ENCODE results near the gene UBR2.
"Not testable (repeated sequence)": the region's sequence is repeated elsewhere in the genome, so short reads cannot be mapped to it uniquely, and the experiment has no call there.

UBR2 gene

DNA sequence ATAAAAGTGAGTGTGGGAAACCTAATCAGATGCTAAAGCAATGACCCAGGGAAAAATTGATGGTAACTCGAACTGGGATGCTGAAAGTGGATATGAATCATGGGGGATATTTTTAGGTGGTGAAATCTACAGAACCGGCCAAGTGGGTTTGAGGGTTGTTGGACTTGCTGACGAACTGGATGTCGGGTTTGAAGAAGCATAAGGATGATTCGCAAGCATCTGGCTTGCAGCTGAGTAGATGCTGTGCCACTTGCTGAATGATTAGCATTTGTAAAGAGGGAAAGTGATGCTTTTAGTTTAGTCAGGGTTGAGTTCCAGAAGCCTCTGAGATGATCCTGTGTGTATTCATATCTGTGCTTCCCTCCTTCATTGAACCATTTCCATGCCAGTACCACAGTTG, 54.9 kb downstream of the UBR2 start:
- DNase-seq = no peak

GRCh38 chr6:42619963-42620362, 56.1 kb downstream of the UBR2 start:
- no peak for DNase-seq

DNA sequence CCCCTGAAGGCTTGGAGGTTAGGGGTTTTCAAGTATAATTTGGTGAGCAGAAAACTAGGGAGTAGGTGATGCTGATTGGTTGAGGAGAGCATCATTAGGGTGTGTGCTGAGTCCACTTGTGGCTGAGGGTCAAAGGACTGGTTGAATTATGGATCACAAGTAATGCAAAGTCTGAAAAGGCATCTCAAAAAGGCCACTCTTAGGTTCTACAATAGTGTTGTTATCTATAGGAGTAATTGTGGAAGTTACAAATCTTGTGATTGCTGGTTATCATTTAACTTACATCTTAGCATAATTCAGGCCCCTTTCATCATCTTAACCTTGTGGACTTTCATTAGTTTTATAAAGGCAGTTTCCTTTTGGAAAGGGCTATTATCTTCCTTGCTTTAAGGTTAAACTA, 60.8 kb downstream of the UBR2 start:
- DNase-seq = no peak

DNA sequence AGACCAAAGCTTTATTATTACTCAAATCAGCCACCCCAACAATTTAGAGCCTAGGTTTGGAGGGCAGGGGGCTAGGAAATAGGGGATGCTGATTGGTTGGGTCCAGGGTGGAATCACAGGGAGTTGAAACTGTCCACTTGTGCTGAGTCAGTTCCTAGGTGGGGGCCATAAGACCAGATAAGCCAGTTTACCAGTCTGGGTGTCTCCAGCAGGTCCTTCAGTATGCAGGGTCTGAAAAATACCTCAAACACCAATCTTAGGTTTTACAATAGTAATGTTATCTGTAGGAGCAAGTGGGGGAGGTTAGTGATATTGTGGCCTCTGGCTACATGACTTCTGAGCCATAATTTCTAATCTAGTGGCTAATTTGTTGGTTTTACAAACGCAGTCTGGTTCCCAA, 63.2 kb downstream of the UBR2 start:
- no peak for DNase-seq

GRCh38 chr6:42627674-42628073, 63.8 kb downstream of the UBR2 start:
- DNase-seq = no peak

GRCh38 chr6:42628604-42629003, 64.8 kb downstream of the UBR2 start:
- DNase-seq = no peak

- no peak for DNase-seq
Measured at GRCh38 chr6:42629845-42630244, 66.0 kb downstream of the UBR2 start.

DNA sequence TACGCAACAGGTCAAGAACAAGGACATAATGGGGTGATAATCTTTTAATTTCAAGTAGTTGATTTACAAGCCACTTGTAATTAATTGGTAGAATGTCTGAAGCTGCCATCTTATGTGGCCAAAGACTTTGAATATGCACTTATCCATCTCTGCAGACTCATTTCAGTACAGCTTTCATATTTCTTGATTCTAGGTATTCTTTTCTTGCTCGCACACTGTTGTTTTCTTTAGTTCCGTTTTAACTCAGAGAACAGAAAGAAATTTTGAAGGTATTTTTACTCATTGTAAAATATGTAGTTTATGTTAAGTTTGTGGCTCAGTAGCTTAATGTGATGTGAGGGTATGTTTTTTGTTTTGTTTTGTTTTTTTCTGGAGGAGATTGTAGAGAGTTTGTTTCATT, 73.9 kb downstream of the UBR2 start:
- no peak for DNase-seq

- no peak for DNase-seq
Measured at GRCh38 chr6:42642794-42643193, 79.0 kb downstream of the UBR2 start.

DNA sequence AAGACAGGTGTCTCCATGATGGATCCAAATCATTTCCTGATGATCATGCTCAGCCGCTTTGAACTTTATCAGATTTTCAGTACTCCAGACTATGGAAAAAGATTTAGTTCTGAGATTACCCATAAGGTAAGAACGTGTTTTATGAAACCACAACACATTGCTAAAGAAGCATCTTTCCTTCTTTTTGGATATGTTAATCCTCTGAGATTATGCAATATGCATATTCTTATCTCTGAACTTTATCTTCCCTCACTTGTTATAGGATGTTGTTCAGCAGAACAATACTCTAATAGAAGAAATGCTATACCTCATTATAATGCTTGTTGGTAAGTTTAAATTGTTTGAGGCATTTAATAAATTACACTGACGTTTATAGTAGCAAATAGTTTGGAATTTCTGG, 80.4 kb downstream of the UBR2 start:
- DNase-seq = no peak

DNA sequence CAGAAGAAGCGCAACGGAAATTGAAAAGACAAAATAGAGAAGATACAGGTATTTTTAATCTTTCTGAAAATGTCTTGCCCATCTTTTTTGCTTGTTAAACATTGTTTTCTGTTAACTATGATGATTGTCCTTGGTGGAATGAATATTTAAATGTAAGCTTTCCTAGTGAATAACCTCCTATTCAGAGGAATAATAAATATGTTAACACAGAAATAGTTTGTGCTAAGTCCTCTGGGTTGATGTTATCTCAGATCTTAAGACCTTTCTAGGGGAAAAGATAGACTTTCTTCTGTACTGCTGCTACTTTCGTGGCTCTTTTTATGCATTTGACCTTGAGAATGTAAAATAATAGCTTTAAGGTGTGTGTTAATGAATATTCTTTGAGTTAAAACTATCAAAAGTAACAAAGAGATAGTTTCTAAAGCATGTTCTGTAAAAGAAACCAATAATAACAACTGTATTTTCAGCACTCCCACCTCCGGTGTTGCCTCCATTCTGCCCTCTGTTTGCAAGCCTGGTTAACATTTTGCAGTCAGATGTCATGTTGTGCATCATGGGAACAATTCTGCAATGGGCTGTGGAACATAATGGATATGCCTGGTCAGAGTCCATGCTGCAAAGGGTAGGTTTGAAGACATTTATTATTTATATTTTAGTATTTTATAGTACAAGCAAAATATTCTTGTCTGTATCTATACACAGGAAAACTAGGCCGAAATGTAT, 88.4 kb downstream of the UBR2 start:
- no peak for DNase-seq

- DNase-seq = no peak
Measured at GRCh38 chr6:42653851-42654250, 90.0 kb downstream of the UBR2 start.

GRCh38 chr6:42659806-42660205, 96.0 kb downstream of the UBR2 start:
- DNase-seq = no peak

DNA sequence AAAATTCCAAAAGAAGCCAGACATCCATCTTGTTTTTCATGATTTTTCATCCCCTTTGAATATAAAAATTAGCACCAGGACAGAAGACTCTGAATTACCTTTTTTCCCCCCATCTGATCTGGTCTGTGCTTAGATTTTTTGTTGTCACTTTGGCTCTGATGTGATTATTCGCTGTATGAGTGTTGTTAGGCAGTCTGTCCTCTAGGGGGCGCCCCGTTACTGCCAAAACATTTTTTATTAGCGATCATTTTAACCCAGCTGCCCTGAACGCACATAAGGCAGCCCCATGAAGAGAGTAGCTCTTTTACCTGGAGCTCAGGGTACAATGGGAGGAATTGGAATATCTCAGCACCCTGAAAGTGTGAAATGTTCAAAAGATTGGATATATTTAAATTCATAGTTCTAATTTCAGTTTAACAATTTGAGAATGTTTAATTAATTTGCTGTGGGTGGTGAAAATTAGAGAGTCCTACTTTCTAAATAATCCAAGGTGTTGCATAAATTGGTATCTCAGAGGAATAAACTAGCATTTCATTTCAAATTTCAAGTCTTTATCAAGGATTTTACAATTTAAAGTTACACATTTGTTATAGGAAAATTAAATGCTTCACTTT, 97.8 kb downstream of the UBR2 start:
- peak; percentile 74 for DNase-seq

GRCh38 chr6:42664718-42665117, 100.9 kb downstream of the UBR2 start:
- DNase-seq = no peak

GRCh38 chr6:42674368-42674767, 110.5 kb downstream of the UBR2 start:
- DNase-seq = not testable (repeated sequence)

GRCh38 chr6:42674780-42675179, 111.0 kb downstream of the UBR2 start:
- DNase-seq = no peak

DNA sequence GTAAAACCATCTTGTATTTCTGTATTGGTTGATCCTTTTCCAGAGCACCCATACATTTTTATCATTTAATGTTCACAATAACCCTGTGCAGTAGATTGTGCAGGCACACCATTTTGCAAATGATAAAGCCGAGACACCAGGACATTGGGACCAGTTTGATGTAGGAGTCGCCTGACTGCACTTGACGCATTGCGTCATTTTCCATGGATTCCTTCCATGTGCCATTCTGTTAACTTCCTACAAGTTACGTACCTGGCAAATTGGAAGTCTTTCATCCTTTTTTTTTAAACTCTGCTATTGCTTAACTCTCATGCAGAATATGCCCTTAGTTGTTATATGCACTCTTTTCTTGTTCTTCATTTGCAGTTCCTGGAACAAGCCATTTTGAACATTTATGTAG, 115.5 kb downstream of the UBR2 start:
- DNase-seq = no peak

DNA sequence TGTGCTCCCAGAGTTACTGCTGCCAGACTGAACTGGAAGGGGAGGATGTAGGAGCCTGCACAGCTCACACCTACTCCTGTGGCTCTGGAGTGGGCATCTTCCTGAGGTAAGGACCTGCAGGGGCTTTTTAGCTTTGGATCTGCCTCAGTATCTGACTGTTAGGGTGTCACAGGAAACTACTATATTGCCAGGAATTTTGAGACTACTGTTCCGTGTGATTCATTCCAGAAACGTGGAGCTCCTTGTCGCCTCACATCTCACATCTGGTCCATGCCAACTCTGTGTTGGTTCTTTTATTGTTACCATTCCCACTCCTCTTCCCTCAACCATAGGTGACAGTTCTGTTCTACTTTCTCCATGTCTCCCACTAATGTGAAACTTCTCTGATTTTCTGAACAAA, 124.5 kb downstream of the UBR2 start:
- no peak for DNase-seq

GRCh38 chr6:42689371-42689770, 125.5 kb downstream of the UBR2 start:
- DNase-seq = no peak

GRCh38 chr6:42690151-42690702, 126.4 kb downstream of the UBR2 start:
- no peak for DNase-seq

DNA sequence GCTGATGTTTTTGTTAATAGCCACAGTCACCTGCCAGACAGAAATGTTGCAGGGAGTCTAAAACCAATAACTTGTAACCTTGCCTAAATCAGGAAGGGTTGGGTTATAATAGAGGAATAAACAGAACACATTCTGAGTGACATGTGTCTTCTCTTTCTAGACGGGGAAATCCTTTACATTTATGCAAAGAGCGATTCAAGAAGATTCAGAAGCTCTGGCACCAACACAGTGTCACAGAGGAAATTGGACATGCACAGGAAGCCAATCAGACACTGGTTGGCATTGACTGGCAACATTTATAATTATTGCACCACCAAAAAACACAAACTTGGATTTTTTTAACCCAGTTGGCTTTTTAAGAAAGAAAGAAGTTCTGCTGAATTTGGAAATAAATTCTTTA, 127.0 kb downstream of the UBR2 start:
- no peak for DNase-seq

GRCh38 chr6:42692137-42692911, 128.5 kb downstream of the UBR2 start:
- no peak for DNase-seq
